GM18508 (cell line): Measurements from ENCODE around the gene PMIS2.

ENCODE experiments used
- ATAC-seq: cut with Tn5 transposase; IDR thresholded peaks from one replicate; pipeline ENCODE4 v1.9.1; 2021; ENCODE audit warnings: moderate number of reproducible peaks; ENCODE audit not compliant: insufficient read depth, unreplicated experiment

PMIS2 gene

GRCh38 chr19:35585848-35586247 is at the start of gene PMIS2:
TSS of gene PMIS2 (plus strand) at chr19:35586173. CDS start at chr19:35586260, 87 bp downstream.
- no peak for ATAC-seq

- ATAC-seq, result no peak
Measured at GRCh38 chr19:35539314-35539713, 46.7 kb upstream of the PMIS2 start.

- no peak for ATAC-seq
Measured at GRCh38 chr19:35539850-35540249, 46.1 kb upstream of the PMIS2 start.

GRCh38 chr19:35540356-35540927 is 45.5 kb upstream of the PMIS2 start:
- no peak for ATAC-seq

- no peak for ATAC-seq
Measured at GRCh38 chr19:35542209-35542608, 43.8 kb upstream of the PMIS2 start.

- ATAC-seq, result no peak
Measured at GRCh38 chr19:35543280-35544109, 42.5 kb upstream of the PMIS2 start.

GRCh38 chr19:35544110-35544802 is 41.7 kb upstream of the PMIS2 start:
- no peak for ATAC-seq

- no peak for ATAC-seq
Measured at GRCh38 chr19:35545001-35545854, 40.7 kb upstream of the PMIS2 start, which contains the start of gene TMEM147. TSS of gene TMEM147 (plus strand) at chr19:35545626. CDS start at chr19:35545740, 114 bp downstream.

- no peak for ATAC-seq
Measured at GRCh38 chr19:35545855-35546381, 40.1 kb upstream of the PMIS2 start.

GRCh38 chr19:35546532-35546931 is 39.4 kb upstream of the PMIS2 start:
- no peak for ATAC-seq

- ATAC-seq, result no peak
Measured at GRCh38 chr19:35549174-35549788, 36.7 kb upstream of the PMIS2 start.

- no peak for ATAC-seq
Measured at GRCh38 chr19:35549879-35550523, 36.0 kb upstream of the PMIS2 start.

GRCh38 chr19:35551091-35551810 is 34.7 kb upstream of the PMIS2 start:
- ATAC-seq, result no peak

GRCh38 chr19:35552534-35553384 is 33.2 kb upstream of the PMIS2 start:
- ATAC-seq, result no peak

GRCh38 chr19:35553385-35554000 is 32.5 kb upstream of the PMIS2 start:
- no peak for ATAC-seq

- no peak for ATAC-seq
Measured at GRCh38 chr19:35554076-35554475, 31.9 kb upstream of the PMIS2 start.

GRCh38 chr19:35555301-35556005 is 30.5 kb upstream of the PMIS2 start:
- ATAC-seq, result no peak
